Stimulated activated naive B cell treated with anti-CD40 and anti-IgM and Interleukin-4, amounts not matched to agents 10 μg/mL and 1 μg/mL and 100 μg/mL, for 72 hours (primary cell): ENCODE measurements around the gene CIAO2B.
A peak's percentile ranks its signal among the peaks of the same experiment; 100 is the strongest.
"Not testable (repeated sequence)": the region's sequence is repeated elsewhere in the genome, so short reads cannot be mapped to it uniquely, and the experiment has no call there.

ENCODE experiments used
- ATAC-seq, 2 donors: fragments of 150-1000 bp; cut with Tn5 transposase; replicated peaks; 2 replicates each; pipeline ENCODE4 v1.10.0; 2021; ENCODE audit warnings: moderate library complexity in 1 of 2
- DNase-seq: peaks from one replicate; pipeline ENCODE4 v3.0.0; 2021
- H3K27ac Mint-ChIP-seq: one replicate; pipeline ENCODE4 v1.8.0; 2022; ENCODE audit warnings: mild to moderate bottlenecking, mixed read lengths
- H3K27me3 Mint-ChIP-seq, 2 donors: one replicate each; pipeline ENCODE4 v1.8.0; 2022; ENCODE audit warnings: mixed read lengths in 2 of 2
- H3K36me3 Mint-ChIP-seq, 2 donors: one replicate each; pipeline ENCODE4 v1.8.0; 2022; ENCODE audit warnings: mixed read lengths in 2 of 2, mild to moderate bottlenecking in 1 of 2
- H3K4me1 Mint-ChIP-seq, 2 donors: one replicate each; pipeline ENCODE4 v1.8.0; 2022; ENCODE audit warnings: mixed read lengths in 2 of 2, mild to moderate bottlenecking in 1 of 2
- H3K4me3 Mint-ChIP-seq, 2 donors: one replicate each; pipeline ENCODE4 v1.8.0; 2022; ENCODE audit warnings: mild to moderate bottlenecking in 2 of 2, mixed read lengths in 2 of 2, moderate library complexity in 1 of 2
- H3K9me3 Mint-ChIP-seq, 2 donors: one replicate each; pipeline ENCODE4 v1.8.0; 2022; ENCODE audit warnings: mixed read lengths in 2 of 2, mild to moderate bottlenecking in 1 of 2

CIAO2B gene

DNA sequence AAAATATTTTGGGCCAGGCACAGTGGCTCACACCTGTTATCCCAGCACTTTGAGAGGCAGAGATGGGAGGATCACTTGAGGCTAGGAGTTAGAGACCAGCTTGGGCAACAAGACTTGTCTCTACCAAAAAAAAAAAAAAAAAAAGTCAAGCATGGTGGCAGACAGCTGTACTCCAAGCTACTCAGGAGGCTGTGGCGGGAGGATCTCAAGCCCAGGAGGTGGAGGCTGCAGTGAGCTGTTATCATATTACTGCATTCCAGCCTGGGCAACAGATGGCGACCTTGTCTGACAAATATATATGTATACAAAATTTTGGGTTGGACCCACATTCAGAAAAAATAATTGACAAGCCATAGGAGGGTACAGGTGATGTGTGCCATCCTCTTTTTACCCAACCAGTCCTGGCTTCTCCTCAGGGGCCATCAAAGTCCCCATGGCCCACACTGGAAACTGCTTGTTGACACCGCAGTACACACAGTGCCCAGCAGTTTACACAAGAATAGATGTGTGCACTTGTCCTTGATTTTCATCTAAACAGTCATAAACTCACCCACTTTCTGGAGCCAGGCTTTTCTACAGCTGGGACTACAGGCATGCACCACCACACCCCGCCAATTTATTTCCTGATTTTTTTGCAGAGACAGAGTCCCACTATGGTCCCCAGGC lies 2.8 kb upstream of the CIAO2B start:
- DNase-seq: no peak
- H3K9me3 Mint-ChIP-seq: no peaks in the 10 kb centered on the region
- H3K27ac Mint-ChIP-seq: peak overlapping the region; percentile 63
- peaks cover 42 to 56% of the 10 kb centered on the region in 2 donors for H3K4me1 Mint-ChIP-seq
- peaks cover 38 to 67% of the 10 kb centered on the region in 2 donors for H3K36me3 Mint-ChIP-seq
- no peaks in the 10 kb centered on the region for H3K27me3 Mint-ChIP-seq
- no peak for ATAC-seq
- peak overlapping the region; percentile 31 to 50 for H3K4me3 Mint-ChIP-seq

DNA sequence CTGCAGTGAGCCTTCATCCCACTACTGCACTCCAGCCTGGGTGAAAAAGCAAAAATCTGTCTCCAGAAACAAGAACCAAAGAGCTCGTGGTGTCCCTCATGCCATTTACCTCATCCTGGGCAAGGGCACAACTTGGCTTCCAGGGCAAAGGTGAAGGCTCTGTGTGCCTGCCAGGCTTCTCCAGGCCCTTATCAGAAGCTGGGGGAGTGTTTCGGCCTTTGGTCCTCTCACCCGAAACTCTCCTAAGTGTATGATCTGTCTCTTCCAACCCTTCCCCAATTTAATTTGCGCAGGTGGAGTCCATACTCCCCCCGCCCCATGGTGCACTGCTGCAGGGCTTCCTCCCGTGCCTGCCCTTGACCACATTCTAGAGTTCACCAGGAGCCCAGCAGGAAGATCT lies 2.3 kb upstream of the CIAO2B start:
- Mint-ChIP-seq H3K4me3 (peak overlapping the region; percentile 31 to 50), H3K4me1 (peaks cover 44 to 62% of the 10 kb centered on the region in 2 donors), H3K27ac (peak overlapping the region; percentile 63), H3K27me3 (no peaks in the 10 kb centered on the region), H3K9me3 (no peaks in the 10 kb centered on the region), H3K36me3 (peaks cover 36 to 66% of the 10 kb centered on the region in 2 donors)
- DNase-seq: no peak
- ATAC-seq: no peak

- H3K36me3 Mint-ChIP-seq: peaks cover 31 to 62% of the 10 kb centered on the region in 2 donors
- ATAC-seq (no peak), DNase-seq (no peak)
- H3K4me1 Mint-ChIP-seq: peaks cover 44 to 62% of the 10 kb centered on the region in 2 donors
- peak within 1 kb of the TSS; percentile 99 for H3K27ac Mint-ChIP-seq
- no peaks in the 10 kb centered on the region for H3K27me3 Mint-ChIP-seq
- no peaks in the 10 kb centered on the region for H3K9me3 Mint-ChIP-seq
- peak within 1 kb of the TSS; percentile 98 to 99 for H3K4me3 Mint-ChIP-seq
These were observed 1.3 kb upstream of the CIAO2B start, which contains the start of gene CES2 for GRCh38 chr16:66935314-66936011. Gene CES2, plus strand, starts transcription at chr16:66935516. Its CDS starts 120 bp downstream, at chr16:66935636.

- H3K27me3 Mint-ChIP-seq, ATAC-seq, DNase-seq, H3K9me3 Mint-ChIP-seq: not testable (repeated sequence)
- Mint-ChIP-seq H3K4me3 (peak overlapping the region; percentile 98 to 99), H3K4me1 (peaks cover 44 to 62% of the 10 kb centered on the region in 2 donors), H3K27ac (peak overlapping the region; percentile 99), H3K36me3 (peaks cover 29 to 63% of the 10 kb centered on the region in 2 donors)
These were observed 674 bp upstream of the CIAO2B start for GRCh38 chr16:66934839-66935313.

- DNase-seq (no peak), ATAC-seq (peak; percentile 50 to 64)
- Mint-ChIP-seq H3K27ac (peak overlapping the region; percentile 99), H3K36me3 (peaks cover 27 to 61% of the 10 kb centered on the region in 2 donors), H3K9me3 (no peaks in the 10 kb centered on the region), H3K27me3 (no peaks in the 10 kb centered on the region), H3K4me1 (peaks cover 44 to 60% of the 10 kb centered on the region in 2 donors), H3K4me3 (peak overlapping the region; percentile 98 to 99)
These were observed 445 bp downstream of the CIAO2B start for GRCh38 chr16:66933776-66934137.

GRCh38 chr16:66932076-66932475 lies 2.1 kb downstream of the CIAO2B start:
- H3K9me3 Mint-ChIP-seq: no peaks in the 10 kb centered on the region
- H3K36me3 Mint-ChIP-seq: peaks cover 29 to 59% of the 10 kb centered on the region in 2 donors
- ATAC-seq: no peak
- peak overlapping the region in 1 of 2 donors; percentile 98 for H3K4me3 Mint-ChIP-seq
- no peak overlapping the region for H3K27ac Mint-ChIP-seq
- no peaks in the 10 kb centered on the region for H3K27me3 Mint-ChIP-seq
- peaks cover 41 to 59% of the 10 kb centered on the region in 2 donors for H3K4me1 Mint-ChIP-seq
- no peak for DNase-seq

GRCh38 chr16:66931665-66932064 lies 2.5 kb downstream of the CIAO2B start:
- Mint-ChIP-seq H3K36me3 (peaks cover 27 to 57% of the 10 kb centered on the region in 2 donors), H3K27ac (no peak overlapping the region), H3K4me1 (peaks cover 43 to 60% of the 10 kb centered on the region in 2 donors), H3K9me3 (no peaks in the 10 kb centered on the region), H3K27me3 (peaks cover 0 to 1% of the 10 kb centered on the region in 2 donors), H3K4me3 (no peak overlapping the region)
- ATAC-seq (no peak), DNase-seq (no peak)

- Mint-ChIP-seq H3K4me3 (no peak overlapping the region), H3K36me3 (peaks cover 23 to 45% of the 10 kb centered on the region in 2 donors), H3K27ac (no peak overlapping the region), H3K9me3 (no peaks in the 10 kb centered on the region), H3K27me3 (peaks cover 9 to 16% of the 10 kb centered on the region in 2 donors), H3K4me1 (peaks cover 39 to 57% of the 10 kb centered on the region in 2 donors)
- no peak for ATAC-seq
- no peak for DNase-seq
These were observed 4.0 kb downstream of the CIAO2B start for GRCh38 chr16:66930189-66930588.

DNA sequence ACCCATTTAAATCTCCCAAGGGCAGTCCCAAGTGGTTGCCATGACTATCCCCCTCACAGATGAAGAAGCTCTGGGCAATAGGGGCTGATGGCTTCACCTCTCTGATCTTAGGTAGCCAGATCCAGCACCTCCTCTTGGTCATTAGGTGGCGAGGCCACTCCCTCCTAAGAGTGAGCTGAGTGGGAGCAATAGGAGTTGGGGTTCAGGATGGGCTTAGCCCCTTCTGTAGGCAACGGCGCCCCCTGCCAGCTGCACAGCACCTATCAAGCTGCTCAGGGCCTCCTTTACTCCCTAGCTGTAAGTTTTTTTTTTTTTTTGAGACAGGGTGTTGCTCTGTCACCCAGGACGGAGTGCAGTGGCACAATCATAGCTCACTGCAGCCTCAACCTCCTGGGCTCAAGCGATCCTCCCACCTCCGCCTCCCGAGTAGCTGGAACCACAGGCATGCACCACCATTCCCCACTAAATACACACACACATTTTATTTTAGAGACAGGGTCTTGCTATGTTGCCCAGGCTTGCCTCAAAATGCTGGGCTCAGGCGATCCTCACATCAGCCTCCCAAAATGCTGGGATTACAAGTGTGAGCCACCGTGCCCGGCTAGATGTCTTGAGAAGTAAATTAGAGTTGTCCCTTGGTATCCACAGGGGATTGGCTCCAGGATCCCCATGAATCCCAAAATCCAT lies 5.4 kb downstream of the CIAO2B start:
- peaks cover 17 to 37% of the 10 kb centered on the region in 2 donors for H3K36me3 Mint-ChIP-seq
- DNase-seq (no peak), ATAC-seq (no peak)
- no peaks in the 10 kb centered on the region for H3K9me3 Mint-ChIP-seq
- H3K4me1 Mint-ChIP-seq: peaks cover 38 to 56% of the 10 kb centered on the region in 2 donors
- H3K4me3 Mint-ChIP-seq: no peak overlapping the region
- peaks cover 14 to 28% of the 10 kb centered on the region in 2 donors for H3K27me3 Mint-ChIP-seq
- H3K27ac Mint-ChIP-seq: peak overlapping the region; percentile 59

DNA sequence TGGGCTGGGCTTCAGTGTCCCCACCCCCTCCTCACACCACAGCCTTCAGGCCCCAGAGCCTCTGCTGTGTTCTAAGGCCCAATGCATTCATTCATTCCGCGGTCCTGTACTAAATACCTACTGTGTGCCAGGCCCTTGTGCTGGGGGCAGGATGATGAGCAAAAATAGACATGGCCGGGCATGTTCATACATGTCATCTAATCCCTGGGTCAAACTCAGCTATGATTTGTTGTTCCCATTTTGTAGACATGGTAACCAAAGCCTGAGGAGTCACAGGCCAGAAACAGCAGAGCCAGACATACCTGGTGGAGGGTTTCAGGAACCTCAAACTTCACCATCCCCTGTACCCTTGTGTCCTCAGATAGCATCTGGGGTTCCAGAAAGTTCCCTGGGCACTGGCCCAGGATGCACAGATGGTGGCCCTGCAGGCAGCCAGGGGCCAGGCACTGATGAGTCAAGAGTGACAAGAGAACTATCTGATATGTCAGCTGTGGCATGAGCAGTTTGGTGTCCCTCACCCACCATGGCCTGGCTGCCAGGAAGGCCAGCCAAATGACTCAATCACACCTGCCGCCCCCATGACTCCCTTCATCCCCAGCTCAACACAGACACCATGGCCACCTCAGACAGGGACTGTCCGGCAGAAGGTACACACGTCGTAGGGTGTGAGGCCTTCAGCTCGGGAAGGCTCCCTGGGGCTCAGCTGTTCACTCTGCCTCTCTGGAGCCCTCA lies 6.1 kb downstream of the CIAO2B start:
- no peak for ATAC-seq
- Mint-ChIP-seq H3K4me1 (peaks cover 38 to 56% of the 10 kb centered on the region in 2 donors), H3K9me3 (no peaks in the 10 kb centered on the region), H3K27ac (no peak overlapping the region), H3K27me3 (peaks cover 21 to 36% of the 10 kb centered on the region in 2 donors), H3K36me3 (peaks cover 10 to 29% of the 10 kb centered on the region in 2 donors), H3K4me3 (no peak overlapping the region)
- DNase-seq: no peak

DNA sequence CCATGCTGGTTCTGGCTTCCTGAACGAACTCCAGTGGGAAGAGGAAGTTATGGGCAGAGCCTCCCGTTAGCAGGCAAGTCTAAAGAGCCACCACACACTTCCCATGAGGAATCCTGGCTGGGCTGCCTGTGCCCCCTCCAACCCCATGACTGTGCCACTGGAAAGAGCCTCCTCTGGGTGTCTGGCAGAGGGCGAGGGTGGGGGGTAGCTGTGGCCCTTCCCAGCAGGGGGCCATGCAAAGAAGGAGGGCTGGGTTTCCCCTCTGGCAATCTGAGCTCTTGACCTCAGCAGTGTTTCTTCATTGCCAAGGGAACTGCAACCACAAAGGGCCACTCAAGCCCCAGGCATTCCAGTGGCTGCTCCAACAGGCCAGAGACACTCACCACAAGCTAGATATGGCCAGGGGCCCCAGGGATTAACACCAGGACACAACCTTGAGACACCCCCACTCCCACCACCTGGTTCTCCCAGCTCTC lies 7.2 kb downstream of the CIAO2B start:
- DNase-seq (no peak), ATAC-seq (peak in 1 of 2 donors; percentile 30)
- Mint-ChIP-seq H3K4me1 (peaks cover 30 to 48% of the 10 kb centered on the region in 2 donors), H3K36me3 (peaks cover 5 to 19% of the 10 kb centered on the region in 2 donors), H3K27me3 (peaks cover 24 to 39% of the 10 kb centered on the region in 2 donors), H3K27ac (peak overlapping the region; percentile 73), H3K4me3 (no peak overlapping the region), H3K9me3 (no peaks in the 10 kb centered on the region)

DNA sequence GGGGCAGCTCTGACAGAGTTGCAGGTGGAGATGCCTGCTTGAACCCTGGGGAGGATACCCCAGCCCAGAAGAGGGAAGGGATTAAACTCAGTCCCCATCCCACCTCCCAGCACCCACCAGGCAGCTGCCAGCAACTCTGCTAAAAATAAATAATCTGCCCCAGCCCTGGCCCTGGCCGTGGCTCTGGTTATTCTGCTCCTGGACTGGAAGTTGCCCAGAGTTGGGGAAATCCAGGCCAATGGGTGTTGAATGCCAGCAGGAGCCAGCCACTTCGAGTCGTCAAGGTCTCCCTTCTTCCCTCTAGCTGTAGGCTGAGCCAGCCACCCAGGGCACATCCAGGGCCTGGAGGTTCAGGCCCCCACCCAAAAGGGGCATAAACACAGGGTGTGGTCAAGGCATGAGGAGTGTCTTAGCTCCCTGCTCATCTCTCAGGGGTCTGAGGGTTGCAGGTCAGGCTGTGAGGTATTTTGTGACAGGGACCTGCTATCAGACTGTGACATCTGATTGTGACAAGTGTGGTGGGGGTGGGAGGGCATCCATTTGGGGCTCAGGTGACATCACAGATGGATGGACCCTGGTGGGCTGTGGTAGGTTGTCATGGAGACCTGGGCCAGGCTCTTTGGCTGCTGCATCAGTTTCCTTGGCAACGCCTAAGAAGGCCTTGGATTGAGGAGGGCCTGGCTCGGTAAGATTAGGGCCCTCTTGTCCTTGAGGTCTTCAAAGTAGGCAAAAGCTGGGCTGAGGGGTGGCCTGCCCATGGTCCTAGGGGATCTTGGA lies 7.8 kb downstream of the CIAO2B start:
- peaks cover 26 to 41% of the 10 kb centered on the region in 2 donors for H3K27me3 Mint-ChIP-seq
- no peak for DNase-seq
- ATAC-seq: no peak
- no peaks in the 10 kb centered on the region for H3K9me3 Mint-ChIP-seq
- no peak overlapping the region for H3K4me3 Mint-ChIP-seq
- H3K4me1 Mint-ChIP-seq: peaks cover 28 to 43% of the 10 kb centered on the region in 2 donors
- no peak overlapping the region for H3K27ac Mint-ChIP-seq
- H3K36me3 Mint-ChIP-seq: peaks cover 2 to 15% of the 10 kb centered on the region in 2 donors

DNA sequence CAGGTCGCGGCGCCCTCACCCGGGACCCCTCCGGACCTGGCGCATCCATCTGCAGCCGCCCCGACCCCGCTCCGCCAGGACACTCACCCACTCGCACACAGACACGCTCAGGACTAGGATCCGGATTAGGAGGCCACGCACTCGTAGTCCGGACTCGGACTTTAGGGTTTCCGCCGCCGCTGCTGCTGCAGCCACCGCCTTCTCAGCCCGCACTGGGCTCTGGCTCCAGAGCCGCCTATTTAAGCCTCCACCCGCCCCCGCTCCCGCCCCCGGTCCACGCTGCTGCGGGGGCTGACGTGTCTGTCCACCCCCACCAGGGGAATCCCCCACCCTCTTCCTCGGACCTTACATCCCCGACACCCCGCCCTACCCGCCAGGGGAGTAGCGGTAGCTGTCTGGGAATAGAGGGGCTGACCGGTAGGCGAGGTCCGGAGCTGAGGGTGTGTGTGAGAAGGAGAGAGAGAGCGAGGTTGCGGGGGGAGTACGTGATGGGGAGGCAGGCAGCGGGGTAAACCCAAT lies 8.8 kb downstream of the CIAO2B start, which contains the start of gene RRAD:
Gene RRAD, minus strand, starts transcription at position 214 of the 519 bp plus-strand sequence. CDS start 356 bp downstream, outside the sequence.
- Mint-ChIP-seq H3K9me3 (no peaks in the 10 kb centered on the region), H3K36me3 (peaks cover 2 to 15% of the 10 kb centered on the region in 2 donors), H3K4me1 (peaks cover 28 to 43% of the 10 kb centered on the region in 2 donors), H3K27me3 (peaks cover 32 to 45% of the 10 kb centered on the region in 2 donors), H3K4me3 (peak within 1 kb of the TSS; percentile 77 to 78), H3K27ac (peak within 1 kb of the TSS; percentile 69)
- ATAC-seq (peak in 1 of 2 donors; percentile 12), DNase-seq (no peak)
